ENCODE data around the gene ABHD1. TPM values are rescaled to one million over a fixed set of nuclear protein-coding genes. Genes with fewer than 3 reads are reported as not detected.

ABHD1 gene
- total and polyA plus RNA-seq, 9 donors: 0.86 to 2.4 (median 1.5) TPM; not detected in 2

GRCh38 chr2:27097341-27097740, 26.3 kb upstream of the ABHD1 start:
- WGBS, 3 donors: 79 to 86% (median 84%) methylated on average over 14 of the region's 14 CpGs
- no peaks in the 10 kb centered on the region for H3K4me1 ChIP-seq (ENCODE audit: insufficient read depth)
- intact Hi-C loops (cut with DNase I): loop anchor here (5.0 to 10.0 kb wide), 4 partner anchors 95 to 185 kb away; partner anchors contain the start of genes DNAJC5G (in 3 of the 4) and TRIM54 (in 1 of the 4)
- no peaks in the 10 kb centered on the region for H3K9me3 ChIP-seq
- H3K4me3 ChIP-seq: no peak overlapping the region
- no peak overlapping the region for H3K27ac ChIP-seq
- H3K36me3 ChIP-seq: no peaks in the 10 kb centered on the region
- no peaks in the 10 kb centered on the region for H3K27me3 ChIP-seq
- TF ChIP-seq POLR2A (IDR thresholded peaks at IDR 0.05) (no peak), EP300 (IDR thresholded peaks at IDR 0.05) (no peak), CTCF (IDR thresholded peaks at IDR 0.05) (no peak)
- peak in 1 of 5 donors; percentile 17 for DNase-seq

- Histone ChIP-seq H3K9me3 (no peaks in the 10 kb centered on the region), H3K4me3 (no peak overlapping the region), H3K36me3 (no peaks in the 10 kb centered on the region), H3K4me1 (ENCODE audit: insufficient read depth) (no peaks in the 10 kb centered on the region), H3K27me3 (no peaks in the 10 kb centered on the region), H3K27ac (no peak overlapping the region)
- TF ChIP-seq POLR2A (IDR thresholded peaks at IDR 0.05): no peak
- no peak for TF ChIP-seq CTCF (IDR thresholded peaks at IDR 0.05)
- TF ChIP-seq EP300 (IDR thresholded peaks at IDR 0.05): no peak
- WGBS, 3 donors: 87 to 91% (median 88%) methylated on average over 19 of the region's 19 CpGs
- no peak for DNase-seq
- intact Hi-C loops (cut with DNase I): loop anchor here (5.0 to 10.0 kb wide), 4 partner anchors 93 to 183 kb away; partner anchors contain the start of genes DNAJC5G (in 3 of the 4) and TRIM54 (in 1 of the 4)
Observed at GRCh38 chr2:27099334-27099955, 24.2 kb upstream of the ABHD1 start.

- no peak overlapping the region for H3K4me3 ChIP-seq
- no peaks in the 10 kb centered on the region for H3K36me3 ChIP-seq
- no peaks in the 10 kb centered on the region for H3K27me3 ChIP-seq
- no peak for DNase-seq
- no peak for TF ChIP-seq POLR2A (IDR thresholded peaks at IDR 0.05)
- TF ChIP-seq CTCF (IDR thresholded peaks at IDR 0.05): no peak
- TF ChIP-seq EP300 (IDR thresholded peaks at IDR 0.05): no peak
- intact Hi-C loops (cut with DNase I): loop anchor here in 1 of 4 donors (5.0 kb wide), 1 partner anchor 92 kb away; no protein-coding TSS in a partner anchor
- 71 to 73% (median 72%) methylated on average over 9 to 10 of the region's 10 CpGs for WGBS, 3 donors
- no peaks in the 10 kb centered on the region for H3K9me3 ChIP-seq
- no peaks in the 10 kb centered on the region for H3K4me1 ChIP-seq (ENCODE audit: insufficient read depth)
- no peak overlapping the region for H3K27ac ChIP-seq
Observed at GRCh38 chr2:27100036-27100435, 23.6 kb upstream of the ABHD1 start.

GRCh38 chr2:27102329-27102728, 21.3 kb upstream of the ABHD1 start:
- WGBS, 3 donors: 73 to 80% (median 78%) methylated on average over 4 to 5 of the region's 5 CpGs
- intact Hi-C loops (cut with DNase I): loop anchor here in 1 of 4 donors (5.0 kb wide), 1 partner anchor 90 kb away; no protein-coding TSS in a partner anchor

More at GRCh38 chr2:27102329-27102728, 21.3 kb upstream of the ABHD1 start:
- Histone ChIP-seq H3K27me3 (no peaks in the 10 kb centered on the region), H3K4me3 (no peak overlapping the region), H3K36me3 (no peaks in the 10 kb centered on the region), H3K4me1 (ENCODE audit: insufficient read depth) (no peaks in the 10 kb centered on the region), H3K27ac (no peak overlapping the region), H3K9me3 (no peaks in the 10 kb centered on the region)
- TF ChIP-seq CTCF (IDR thresholded peaks at IDR 0.05) (no peak), POLR2A (IDR thresholded peaks at IDR 0.05) (no peak), EP300 (IDR thresholded peaks at IDR 0.05) (no peak)
- no peak for DNase-seq
